NCI-H1694 treated with DMSO at 0.1 percent for 48 hours (cell line): ENCODE measurements around the gene DDX25.

Experiments used
- DNase-seq: peaks from one replicate; lab custom pipeline; 2025; lab: John Stamatoyannopoulos, UW

DDX25 gene

DNA sequence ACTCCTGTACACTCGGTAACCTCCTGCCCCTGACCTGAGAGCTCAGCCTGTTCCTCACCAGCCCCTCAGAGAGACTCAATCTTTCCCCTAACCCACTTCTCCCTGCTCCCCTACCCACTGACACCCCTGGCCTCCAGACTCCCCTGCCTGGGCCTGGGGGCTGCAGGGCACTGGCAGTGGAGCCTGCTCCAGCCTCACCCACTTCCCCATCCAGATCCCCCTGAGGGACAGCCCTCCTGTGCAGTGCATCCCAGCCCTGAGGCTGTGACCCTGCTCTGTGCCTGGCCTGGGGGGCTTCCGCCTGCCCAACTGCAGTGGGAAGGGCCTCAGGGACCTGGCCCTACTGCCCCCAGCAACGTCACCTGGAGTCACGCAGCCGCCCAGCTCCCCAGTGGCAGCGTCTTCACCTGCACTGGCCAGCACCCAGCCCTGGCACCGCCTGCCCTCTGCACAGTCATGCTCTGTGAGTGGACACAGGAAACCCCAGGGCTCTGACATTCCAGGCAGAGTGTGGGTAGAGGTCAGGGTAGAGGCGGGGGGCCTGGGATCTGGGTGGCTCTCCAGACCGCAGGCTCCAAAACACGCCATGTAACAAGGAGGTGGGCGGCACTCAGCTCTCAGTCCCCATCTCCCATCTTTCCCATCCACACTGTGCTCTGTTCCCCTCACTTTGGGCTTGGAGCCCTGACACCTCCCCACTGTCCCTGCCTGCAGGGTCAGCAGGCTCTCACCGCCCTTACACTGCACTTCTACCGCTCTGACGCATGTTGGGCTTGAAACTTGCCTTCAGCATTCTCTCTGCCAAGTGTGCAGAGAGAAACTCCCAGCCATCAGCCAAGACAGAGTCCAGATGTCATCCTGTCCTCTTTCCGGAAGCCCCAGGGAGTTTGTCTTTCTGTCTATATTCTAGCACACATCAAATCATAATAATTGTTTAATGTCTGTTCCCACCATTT, 46.7 kb downstream of the DDX25 start:
- no peak for DNase-seq

DNA sequence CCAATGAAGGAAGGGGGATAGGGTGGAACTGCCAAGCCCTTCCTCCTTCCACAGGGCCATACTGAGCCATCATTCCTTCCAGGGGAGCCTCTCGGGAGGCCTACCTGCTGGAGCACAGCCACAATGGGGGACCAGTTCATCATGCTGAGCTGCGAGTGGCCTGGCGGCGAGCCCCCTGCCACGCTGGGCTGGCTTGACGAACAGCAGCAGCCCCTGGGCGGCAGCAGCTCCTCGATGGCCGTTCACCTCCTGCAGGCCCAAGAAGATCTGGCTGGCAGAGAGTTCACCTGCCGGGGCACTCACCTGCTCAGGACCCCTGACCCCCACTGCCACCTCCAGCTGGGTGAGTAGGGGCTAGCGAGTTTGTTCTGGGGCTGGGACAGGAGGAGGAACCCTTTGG, 47.4 kb downstream of the DDX25 start:
- no peak for DNase-seq

DNA sequence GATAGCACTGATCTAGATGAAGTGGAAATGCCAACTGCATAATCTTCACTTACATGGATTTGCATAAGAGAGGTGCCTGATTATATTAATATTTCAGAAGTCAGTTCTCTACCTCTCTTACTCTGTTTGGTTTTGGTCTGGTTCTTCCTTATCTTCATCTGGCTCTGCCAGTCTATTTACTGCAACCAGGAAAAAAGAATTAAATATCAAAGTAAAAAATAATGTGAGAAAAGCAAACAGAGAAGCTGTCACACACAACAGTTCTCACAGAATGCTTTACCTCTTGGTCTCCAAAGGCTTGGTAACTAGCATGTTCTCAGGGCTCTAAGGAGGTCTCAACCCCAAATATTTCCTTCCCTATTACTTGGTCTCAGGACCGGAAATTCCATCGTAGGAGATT, 48.3 kb downstream of the DDX25 start:
- DNase-seq, result no peak

DNA sequence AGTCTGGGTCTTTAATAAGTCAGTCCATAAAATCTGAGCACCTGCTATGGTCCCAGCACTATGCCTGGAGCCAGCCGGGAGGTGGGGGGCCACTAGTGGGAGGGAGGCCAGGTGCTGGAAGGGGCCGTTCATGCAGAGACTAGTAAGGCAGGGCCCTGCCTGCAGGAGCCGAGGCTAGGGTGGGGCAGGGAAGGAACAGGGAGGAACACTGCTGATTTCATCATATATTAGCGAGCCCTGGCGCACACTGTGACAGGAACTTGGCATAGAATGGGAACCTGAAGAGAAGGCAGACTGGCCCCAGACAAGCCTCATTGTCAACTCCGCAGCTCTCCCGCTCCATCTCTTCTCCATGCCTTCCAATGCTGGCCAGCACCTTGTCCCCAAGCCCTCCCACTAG, 48.7 kb downstream of the DDX25 start:
- DNase-seq, result peak; percentile 0

DNA sequence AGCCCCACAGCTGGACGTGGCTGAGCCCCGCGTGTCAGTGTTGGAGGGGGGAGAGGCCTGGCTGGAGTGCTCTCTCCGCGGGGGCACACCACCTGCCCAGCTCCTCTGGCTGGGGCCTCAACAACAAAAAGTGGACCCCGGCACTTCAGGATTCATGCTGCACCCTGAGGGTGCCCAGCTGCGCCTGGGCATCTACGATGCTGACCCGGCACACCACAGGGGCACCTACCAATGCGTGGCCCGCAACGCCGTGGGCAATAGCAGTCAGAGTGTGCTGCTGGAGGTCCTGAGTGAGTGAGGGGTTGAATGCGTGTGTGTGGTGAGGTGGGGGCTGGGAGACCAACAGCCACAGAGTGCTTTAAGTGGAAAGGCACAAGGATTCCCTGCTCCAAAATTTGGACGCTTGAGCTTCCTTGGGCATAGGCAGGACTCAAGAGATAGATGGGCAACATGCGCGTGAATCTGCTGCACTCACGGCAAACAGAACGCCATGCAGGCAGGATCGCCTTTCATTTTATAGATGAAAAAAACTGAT, 49.2 kb downstream of the DDX25 start:
- DNase-seq, result no peak

DNA sequence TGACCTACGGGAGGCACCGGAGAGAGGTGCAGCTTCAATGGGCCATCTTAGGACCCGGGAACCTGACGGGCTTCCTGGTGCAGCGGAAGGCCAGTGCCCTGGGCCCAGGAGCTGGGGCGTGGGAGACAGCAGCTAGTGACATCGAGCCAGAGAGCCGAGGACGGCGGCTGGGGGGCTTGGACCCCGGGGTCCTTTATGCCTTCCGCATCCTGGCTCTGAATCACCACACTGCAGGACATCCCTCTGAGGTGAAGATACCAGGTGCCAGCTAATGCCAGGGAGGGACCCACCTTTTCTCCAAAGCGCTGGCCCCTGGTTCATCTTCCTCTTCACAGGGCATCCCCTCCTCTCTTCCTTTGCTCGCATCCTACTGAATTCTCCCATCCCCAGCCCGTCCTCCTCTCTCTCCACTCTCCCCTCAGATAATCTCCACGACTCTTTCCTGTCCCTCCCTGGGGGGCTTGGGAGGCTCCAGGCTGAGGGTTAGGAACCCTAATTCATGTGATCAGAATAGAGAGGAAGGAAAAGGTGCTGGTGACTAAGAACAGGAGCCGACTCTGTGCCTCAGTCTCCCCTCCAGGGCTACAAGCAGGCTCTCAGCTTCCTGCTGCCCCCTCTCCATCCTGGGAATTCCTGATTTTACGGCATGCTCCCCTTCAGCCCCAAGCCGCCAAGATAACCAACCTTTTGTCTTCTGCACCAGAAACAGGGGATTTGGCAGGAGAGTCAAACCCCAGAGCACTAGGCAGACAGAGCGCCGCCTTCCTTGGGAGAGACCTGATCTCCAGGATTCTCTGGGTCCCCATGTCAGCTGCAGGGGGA, 50.0 kb downstream of the DDX25 start:
- DNase-seq, result no peak

DNA sequence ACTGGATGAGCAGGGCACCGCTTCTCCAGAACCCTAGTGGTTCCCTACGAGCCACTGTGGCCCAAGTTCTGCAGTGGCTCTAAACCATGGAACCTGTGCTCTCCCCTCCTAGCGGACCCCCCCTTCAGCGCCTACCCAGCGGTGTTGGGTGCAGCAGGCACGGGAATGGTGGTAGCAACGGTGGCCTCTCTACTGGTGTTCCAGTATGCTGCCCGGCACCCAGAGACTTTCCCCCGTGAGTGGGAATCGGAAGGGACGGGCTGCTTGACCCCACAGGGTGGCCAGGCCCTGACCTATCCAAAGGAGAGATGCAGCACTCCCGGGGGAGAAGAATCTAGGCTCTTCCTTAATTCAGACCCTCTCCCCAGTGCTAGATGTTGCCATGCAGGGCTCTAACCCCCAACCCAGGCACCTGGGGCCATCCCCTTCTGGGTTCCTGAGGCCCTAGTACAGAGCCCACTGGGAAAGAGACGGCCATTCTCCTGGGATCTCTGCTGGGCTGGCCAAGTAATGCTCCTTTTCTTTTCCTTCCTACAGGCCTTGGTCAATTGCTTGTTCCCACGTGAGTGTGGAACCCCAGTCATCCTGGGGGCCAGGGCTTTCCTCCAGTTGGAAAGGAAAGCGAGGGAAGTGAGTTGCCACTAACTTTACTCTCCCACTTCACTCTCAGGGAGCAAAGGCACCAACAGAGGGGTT, 50.8 kb downstream of the DDX25 start:
- no peak for DNase-seq

DNA sequence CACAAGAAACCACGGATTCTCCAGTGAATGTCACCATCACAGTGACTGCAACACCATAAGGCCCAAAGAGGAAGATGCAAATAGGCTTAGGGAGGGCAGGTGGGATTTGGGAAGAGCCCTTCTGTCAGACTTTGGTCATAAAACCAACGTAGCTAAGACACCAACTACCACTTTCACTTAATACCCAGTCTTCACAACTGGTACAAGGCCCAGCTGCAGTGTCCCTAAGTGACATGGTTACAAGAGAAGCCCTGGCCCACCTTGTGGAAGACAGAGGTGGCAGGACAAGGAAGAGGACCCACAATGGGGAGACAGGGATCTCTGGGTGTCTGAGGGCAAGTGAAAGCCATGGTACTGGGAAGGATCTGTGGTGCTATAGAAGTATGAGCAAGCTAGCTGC, 51.5 kb downstream of the DDX25 start:
- DNase-seq, result no peak

DNA sequence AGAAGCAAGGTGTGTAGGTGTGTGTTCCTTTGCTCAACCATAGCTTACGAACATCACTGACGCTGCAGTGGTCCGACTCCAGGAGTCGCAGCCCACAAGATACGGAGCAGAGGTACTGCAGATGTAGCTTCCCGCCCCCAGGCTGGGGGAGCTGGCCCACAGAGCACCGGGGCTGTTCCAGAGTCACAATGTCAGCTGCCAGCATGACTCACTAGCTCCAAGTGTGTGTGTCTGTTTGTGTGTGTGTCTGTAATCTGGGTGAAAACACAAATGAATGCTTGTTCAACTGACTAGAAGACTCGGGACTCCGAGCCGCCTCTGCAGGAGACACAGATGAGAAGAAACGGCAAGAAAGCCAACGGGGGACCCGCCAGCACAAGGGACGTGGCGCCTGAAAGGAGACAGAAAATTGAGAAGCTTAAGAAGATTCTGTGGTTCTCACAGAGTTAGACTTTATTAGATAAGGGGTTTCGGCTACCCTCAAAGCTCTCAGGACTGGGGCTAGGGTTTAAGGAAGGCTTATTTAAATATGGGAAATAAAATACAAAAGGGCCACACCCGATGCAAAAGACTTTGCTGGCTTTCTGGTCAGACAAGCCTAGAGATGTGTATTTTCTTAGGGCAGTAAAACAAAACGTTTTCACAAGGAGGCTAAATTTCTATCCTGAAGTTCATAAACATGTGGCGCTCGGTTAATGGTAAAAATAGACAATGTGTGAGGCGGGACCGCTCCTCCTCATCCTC, 52.3 kb downstream of the DDX25 start:
- DNase-seq, result no peak

DNA sequence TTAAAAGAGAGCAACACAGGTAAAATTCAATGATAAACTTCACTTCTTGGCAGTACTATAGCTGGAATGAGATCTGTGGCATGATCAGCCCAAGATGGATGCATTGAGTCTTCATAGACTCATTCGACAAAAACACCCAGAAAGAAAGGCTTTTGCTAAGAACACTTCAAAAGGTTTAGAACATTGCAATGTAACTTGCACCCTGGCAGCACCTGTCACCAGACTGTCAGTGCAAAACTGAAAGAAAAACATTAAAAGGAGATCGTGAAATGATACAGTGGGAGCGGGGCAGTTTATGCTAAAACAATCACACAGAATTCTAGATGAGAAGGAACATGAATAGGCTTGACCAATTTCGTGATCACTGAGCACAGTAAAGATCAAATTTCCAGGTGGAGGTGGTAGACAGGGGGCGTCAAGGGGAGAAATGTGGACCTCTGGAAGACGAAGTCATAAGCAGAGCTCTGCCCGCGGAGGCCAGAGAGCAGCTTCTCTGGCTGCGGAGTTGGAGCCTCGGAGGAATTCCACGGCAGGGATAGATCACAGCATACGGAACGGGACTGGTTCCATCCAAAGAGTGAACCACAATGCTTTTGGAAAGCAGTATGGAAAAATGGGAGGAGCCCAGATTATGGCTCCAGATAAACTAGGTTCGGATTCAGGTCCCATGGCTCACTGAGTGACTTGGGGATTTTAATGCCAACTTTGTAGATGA, 53.5 kb downstream of the DDX25 start:
- no peak for DNase-seq

DNA sequence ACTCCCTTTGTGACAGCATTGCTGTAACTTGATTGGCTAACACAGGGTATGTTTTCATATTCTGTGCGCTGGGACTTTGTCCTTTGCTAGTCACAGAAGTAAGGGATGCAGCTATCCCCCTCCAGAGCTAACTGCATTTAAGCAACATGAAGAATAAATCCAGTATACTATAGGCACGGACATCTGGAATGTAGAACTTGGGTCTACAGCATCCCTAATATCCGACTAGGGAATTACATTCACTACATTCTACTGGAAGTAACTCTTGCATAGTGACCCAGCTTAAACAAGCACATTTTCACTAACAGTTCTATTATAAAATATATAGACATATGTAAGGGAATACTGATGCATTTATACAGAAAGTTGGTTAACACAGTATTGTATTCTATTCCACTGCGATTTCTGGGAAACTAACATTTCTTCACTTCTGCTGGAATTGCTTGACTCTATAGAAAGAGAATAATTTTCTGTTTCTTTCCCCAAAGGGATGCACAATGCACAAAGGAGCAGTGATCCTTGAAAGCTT, 54.6 kb downstream of the DDX25 start:
- no peak for DNase-seq

DNA sequence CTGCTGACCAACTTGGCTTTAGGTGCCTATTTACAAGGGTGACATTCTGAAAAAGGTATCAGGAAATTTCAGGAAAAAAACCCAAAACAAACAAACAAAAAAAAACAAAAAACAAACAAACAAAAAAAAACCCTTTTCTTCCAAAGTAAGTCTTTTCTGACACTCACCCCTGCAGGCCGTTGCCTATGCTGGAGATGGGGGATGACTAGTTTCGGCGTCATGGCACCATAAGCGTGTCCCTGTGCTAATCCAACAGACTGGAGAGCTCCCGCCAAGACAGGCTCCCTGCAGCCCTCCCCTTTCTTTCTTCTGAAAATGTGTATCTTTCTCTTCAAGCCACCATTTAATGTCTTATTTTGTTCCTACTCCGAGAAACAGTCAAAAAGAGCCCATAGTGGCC, 55.2 kb downstream of the DDX25 start:
- no peak for DNase-seq

DNA sequence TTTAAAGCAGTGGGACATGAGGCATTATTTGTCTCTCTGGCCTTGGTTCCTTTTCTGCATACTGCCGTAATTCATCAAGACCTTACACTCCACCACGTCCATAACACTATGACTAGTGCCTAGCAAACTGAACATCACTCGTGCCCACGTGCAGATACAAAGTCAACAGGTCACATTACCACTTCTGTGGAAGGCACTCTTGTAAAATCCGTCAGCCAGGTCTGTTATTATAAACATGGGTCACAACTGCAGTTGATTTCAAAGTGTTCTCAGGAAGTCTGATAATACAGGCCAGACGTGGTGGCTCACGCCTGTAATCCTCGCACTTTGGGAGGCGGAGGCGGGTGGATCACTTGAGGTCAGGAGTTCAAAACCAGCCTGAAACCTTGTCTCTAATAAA, 55.6 kb downstream of the DDX25 start:
- DNase-seq, result no peak

DNA sequence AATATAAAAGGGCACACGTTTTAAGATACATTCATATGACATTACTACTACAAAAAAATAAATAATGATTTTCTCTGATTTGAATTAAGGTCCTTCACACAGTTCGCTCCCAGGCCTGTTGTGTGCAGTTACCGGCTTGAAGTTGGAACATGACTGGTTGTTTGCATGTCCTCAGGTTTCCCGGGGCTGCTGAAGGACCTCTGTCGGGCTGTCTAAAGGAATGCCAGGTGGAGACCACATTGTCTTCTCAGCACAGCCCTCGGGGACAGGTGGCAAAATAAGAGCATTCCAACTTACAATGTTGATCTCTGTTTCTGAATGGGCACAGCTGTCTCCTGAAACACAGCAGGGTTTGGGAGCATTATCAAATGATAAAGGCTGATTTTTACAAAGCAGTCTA, 56.5 kb downstream of the DDX25 start:
- DNase-seq, result no peak

DNA sequence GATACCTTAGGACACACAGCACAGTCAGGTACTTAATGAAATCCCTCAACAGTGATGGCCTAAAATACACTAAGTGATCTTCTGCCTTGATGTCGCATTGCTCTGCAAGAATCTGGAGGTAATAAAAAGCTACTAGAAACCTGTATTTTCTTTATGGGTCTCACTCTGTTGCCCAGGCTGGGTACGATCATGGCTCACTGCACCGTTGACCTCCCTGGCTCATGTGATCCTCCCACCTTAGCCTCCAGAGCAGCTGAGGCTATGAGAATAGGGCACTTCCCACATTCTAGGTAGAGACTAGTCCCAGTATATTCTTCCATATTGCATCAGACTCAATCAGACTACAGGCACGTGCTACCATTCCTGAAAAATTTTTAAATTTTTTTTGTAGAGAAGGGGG, 63.2 kb downstream of the DDX25 start:
- no peak for DNase-seq

DNA sequence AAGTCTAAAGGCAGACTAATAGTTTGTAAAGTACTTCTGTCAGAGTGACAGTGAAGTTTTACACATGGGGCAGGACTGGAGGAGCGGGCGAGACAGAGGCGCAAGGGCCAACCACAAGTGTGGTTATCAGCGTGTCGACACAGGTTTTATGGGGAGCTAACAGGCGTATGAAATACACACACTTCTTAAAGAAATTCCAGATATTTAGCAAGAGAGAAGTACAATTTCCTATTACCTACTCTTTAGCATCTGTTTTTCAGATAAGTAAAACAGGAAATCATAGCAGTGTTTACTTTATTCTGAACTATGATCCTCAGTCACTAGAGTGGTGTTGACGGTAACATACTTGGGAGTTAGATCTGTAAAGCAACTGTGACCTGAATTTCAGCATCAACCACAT, 64.0 kb downstream of the DDX25 start:
- DNase-seq, result no peak

DNA sequence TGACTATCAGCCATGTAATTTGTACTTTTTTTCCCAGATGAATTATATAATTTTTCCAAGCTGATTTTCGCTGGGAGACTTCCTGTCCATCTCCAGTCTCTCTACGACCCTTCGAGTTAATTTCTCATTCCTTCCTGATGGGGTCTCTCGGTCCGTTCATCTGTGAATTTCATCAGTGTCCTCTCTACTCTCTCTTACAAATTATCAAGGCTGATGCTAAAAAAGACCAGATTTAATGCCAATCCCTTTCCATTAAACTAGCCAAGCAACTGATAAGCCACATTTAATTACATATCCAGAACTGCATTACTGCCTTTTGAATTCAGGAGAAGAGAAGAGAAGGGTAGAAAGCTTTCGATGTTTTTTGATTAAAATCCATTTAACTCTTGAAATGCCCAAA, 67.3 kb downstream of the DDX25 start:
- no peak for DNase-seq

DNA sequence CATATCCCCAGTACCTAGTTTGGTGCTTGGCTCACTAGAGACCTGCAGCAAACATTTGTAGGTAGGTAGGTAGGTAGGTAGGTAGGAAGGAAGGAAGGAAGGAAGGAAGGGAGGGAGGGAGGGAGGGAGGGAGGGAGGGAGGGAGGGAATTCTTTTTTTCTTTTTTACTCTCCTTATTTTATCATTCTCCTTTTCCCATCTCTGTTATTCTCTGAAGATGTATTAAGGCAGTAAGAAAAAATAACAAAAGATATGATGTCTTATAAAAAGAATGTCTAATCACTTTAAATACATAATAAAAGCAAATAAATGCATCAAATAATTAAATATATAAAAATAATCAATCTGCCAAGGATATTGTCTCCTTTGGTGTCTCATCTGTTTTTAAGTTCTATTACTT, 70.0 kb downstream of the DDX25 start:
- no peak for DNase-seq

DNA sequence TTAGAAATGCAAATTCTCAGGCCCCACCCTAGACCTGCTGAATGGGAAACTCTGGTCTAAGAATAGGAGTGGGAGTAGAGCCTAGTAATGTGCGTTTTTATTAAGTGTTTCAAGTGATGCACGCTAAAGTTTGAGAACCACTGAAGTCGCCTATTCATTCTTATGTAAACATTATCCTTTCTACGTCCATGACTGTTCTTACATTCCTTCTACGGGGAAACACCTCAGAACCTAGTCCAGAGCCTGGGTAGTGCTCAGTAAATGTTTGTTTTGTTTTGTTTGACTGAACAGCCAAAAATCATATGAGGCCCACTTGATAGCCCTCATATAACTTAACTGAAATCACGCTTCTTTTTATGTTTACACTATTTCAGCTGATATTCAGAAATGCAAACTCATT, 71.3 kb downstream of the DDX25 start:
- DNase-seq, result no peak

DNA sequence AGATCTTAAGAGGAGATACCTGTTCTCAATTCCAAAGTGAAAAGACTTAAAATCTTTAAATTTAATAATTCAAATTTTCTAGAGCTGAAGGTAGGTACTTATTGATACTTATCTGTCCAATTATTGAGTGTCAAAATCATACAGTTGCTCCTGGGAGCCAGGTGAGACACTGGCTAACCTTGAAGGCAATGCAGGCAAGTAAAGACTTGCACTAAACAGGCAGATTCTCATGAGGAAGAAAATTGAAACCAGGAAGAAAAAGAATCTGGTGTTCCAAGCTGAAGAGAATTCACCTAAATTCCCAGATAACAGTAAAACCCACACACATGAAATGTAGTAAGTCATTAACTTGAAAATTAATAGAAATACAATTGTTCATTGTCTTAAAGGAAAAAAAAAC, 71.8 kb downstream of the DDX25 start:
- no peak for DNase-seq

DNA sequence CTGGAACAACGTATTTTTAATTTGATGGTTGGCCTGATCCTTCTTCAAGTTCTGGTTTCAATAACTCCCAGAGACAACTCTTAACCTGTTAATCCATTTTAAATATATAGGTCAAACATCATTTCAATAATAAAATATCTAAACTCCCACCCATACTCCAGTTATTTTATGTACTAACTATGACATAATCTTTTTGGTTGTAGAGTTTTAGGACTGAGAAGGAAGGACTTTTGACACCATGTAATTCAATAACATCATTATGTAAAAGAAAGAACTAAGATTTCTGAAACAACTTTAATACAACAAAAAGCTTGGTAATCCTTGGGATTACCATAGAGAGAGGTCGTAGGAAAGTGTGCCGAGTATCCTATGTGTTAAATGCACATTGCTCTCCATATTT, 73.0 kb downstream of the DDX25 start:
- DNase-seq, result no peak
